ENCODE data around the gene ERP27.

DNA sequence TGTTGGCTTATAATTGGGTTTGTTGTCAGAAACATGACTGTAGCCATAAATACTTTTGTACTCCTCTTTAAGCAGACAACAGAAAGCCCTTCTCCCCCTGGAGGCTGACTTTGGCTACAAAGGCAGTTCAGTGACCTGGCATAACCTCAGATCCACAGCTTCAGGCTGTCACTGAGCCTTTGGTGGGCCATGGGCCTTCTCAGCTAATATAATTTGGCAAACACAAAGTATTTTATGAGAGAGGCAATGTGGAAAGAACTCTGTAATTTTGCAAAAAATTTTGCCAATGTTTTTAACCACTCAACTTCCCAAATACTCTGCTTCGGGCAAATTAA, 37.1 kb downstream of the ERP27 start:
- TF ChIP-seq EZH2 (IDR thresholded peaks at IDR 0.05; ENCODE audit: low read length): no peak
- TF ChIP-seq, protein P1, sequence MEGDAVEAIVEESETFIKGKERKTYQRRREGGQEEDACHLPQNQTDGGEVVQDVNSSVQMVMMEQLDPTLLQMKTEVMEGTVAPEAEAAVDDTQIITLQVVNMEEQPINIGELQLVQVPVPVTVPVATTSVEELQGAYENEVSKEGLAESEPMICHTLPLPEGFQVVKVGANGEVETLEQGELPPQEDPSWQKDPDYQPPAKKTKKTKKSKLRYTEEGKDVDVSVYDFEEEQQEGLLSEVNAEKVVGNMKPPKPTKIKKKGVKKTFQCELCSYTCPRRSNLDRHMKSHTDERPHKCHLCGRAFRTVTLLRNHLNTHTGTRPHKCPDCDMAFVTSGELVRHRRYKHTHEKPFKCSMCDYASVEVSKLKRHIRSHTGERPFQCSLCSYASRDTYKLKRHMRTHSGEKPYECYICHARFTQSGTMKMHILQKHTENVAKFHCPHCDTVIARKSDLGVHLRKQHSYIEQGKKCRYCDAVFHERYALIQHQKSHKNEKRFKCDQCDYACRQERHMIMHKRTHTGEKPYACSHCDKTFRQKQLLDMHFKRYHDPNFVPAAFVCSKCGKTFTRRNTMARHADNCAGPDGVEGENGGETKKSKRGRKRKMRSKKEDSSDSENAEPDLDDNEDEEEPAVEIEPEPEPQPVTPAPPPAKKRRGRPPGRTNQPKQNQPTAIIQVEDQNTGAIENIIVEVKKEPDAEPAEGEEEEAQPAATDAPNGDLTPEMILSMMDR (optimal IDR thresholded peaks at IDR 0.05 in 1 of 3, IDR thresholded peaks at IDR 0.05 in 1 of 3, conservative IDR thresholded peaks at IDR 0.05 in 1 of 3; ENCODE audit: extremely low read depth in 1 of 3, insufficient read depth in 2 of 3, low read length in 3 of 3): peak in 2 of 3 experiments; percentile 0 to 5

All from keratinocyte (primary cell).